OCI-LY3 (cell line): ENCODE results near the gene ABCC3.

ENCODE experiments used
- H2AFZ ChIP-seq: fragments of 200-600, 300-600 bp; shearing (Covaris generic); 2 replicates; pipeline ENCODE4 v1.6.0; 2014; ENCODE audit warnings: antibody characterized with exemption, low read depth, low read length
- H3K27ac ChIP-seq: fragments of 200-600, 300-600 bp; sonication (generic); 2 replicates; pipeline ENCODE4 v1.5.1; 2014; ENCODE audit warnings: mild to moderate bottlenecking, low read length, moderate library complexity, mixed read lengths
- H3K27me3 ChIP-seq: fragments of 200-600, 300-600 bp; sonication (generic); 2 replicates; pipeline ENCODE4 v1.6.1; 2014; ENCODE audit warnings: low read depth, low read length, mixed read lengths
- H3K36me3 ChIP-seq: fragments of 200-600, 300-600 bp; sonication (generic); replicated peaks from 2 replicates; pipeline ENCODE3; 2014; ENCODE audit warnings: low read depth, low read length, mixed read lengths
- H3K4me1 ChIP-seq: fragments of 300-600, 200-600 bp; sonication (generic); 2 replicates; pipeline ENCODE4 v1.6.1; 2014; ENCODE audit warnings: low read length, mixed read lengths
- H3K4me2 ChIP-seq: fragments of 200-600, 300-600 bp; sonication (generic); 2 replicates; pipeline ENCODE4 v1.6.1; 2014; ENCODE audit warnings: low read length, mixed read lengths
- H3K4me3 ChIP-seq: fragments of 300-600, 200-600 bp; sonication (generic); 2 replicates; pipeline ENCODE4 v1.5.1; 2014; ENCODE audit warnings: antibody characterized with exemption, mild to moderate bottlenecking, low read length, moderate library complexity
- H3K79me2 ChIP-seq: fragments of 300-600, 200-600 bp; shearing (Covaris generic); 2 replicates; pipeline ENCODE4 v1.6.1; 2014; ENCODE audit warnings: mild to moderate bottlenecking, low read length, mixed read lengths
- H3K9ac ChIP-seq: fragments of 300-600, 200-600 bp; shearing (Covaris generic); 2 replicates; pipeline ENCODE4 v1.6.0; 2014; ENCODE audit warnings: mild to moderate bottlenecking, low read length, moderate library complexity
- H3K9me3 ChIP-seq: fragments of 200-600, 300-600 bp; shearing (Covaris generic); 2 replicates; pipeline ENCODE4 v1.6.1; 2014; ENCODE audit warnings: low read length, mixed read lengths; ENCODE audit not compliant: insufficient read depth
- H4K20me1 ChIP-seq: fragments of 200-600, 300-600 bp; sonication (generic); 2 replicates; pipeline ENCODE4 v1.6.1; 2016; ENCODE audit warnings: low read length, mixed read lengths; ENCODE audit not compliant: insufficient read depth
- EZH2phosphoT487 ChIP-seq: fragments of 200-600 bp; shearing (Covaris generic); IDR thresholded peaks from 2 replicates; pipeline ENCODE4 v1.6.1; 2018; ENCODE audit warnings: antibody characterized with exemption, mixed run types, low read depth
- TF ChIP-seq, protein P1 (sequence below): fragments of 200-600, 300-600 bp; sonication (generic); IDR thresholded peaks from 2 replicates; pipeline ENCODE4 v1.5.1; 2014; ENCODE audit warnings: antibody characterized with exemption, low read length, low read depth

The ABCC3 gene

DNA sequence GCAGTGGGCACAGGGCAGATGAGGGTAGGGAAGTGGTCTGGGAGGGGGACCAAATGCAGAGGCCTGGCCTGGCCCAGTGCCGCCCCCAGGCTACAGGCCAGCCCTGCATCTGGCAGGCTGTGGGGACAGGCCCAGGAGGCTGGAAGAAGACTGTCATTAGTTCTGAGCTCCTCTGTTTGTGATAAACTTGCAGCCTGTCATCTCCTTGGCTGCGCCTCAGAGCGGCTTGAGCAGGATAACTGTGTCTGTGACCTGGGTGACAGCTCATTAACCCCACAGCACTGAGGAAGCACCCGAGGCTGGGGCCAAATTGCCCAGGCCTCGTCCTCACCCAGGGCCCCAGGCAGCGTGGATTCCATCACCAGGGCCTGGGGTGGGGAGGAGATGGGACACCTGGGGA lies 23.9 kb downstream of the ABCC3 start:
- H3K9me3 ChIP-seq, result no peaks in the 10 kb centered on the region
- no peak overlapping the region for H3K4me2 ChIP-seq
- H3K4me1 ChIP-seq, result peaks cover 4% of the 10 kb centered on the region; the same call in 1 of the 2 replicates
- no peaks in the 10 kb centered on the region for H3K27me3 ChIP-seq
- 0 out of 2 replicates have a peak overlapping the region, but pooled peaks have one; percentile 30 for H2AFZ ChIP-seq
- H3K4me3 ChIP-seq, result no peak overlapping the region
- no peaks in the 10 kb centered on the region for H3K79me2 ChIP-seq
- H3K27ac ChIP-seq, result no peak overlapping the region
- TF ChIP-seq, protein P1, sequence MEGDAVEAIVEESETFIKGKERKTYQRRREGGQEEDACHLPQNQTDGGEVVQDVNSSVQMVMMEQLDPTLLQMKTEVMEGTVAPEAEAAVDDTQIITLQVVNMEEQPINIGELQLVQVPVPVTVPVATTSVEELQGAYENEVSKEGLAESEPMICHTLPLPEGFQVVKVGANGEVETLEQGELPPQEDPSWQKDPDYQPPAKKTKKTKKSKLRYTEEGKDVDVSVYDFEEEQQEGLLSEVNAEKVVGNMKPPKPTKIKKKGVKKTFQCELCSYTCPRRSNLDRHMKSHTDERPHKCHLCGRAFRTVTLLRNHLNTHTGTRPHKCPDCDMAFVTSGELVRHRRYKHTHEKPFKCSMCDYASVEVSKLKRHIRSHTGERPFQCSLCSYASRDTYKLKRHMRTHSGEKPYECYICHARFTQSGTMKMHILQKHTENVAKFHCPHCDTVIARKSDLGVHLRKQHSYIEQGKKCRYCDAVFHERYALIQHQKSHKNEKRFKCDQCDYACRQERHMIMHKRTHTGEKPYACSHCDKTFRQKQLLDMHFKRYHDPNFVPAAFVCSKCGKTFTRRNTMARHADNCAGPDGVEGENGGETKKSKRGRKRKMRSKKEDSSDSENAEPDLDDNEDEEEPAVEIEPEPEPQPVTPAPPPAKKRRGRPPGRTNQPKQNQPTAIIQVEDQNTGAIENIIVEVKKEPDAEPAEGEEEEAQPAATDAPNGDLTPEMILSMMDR, result no peak
- TF ChIP-seq EZH2phosphoT487, result no peak
- no peak overlapping the region for H3K9ac ChIP-seq
- no peaks in the 10 kb centered on the region for H3K36me3 ChIP-seq
- no peaks in the 10 kb centered on the region for H4K20me1 ChIP-seq

DNA sequence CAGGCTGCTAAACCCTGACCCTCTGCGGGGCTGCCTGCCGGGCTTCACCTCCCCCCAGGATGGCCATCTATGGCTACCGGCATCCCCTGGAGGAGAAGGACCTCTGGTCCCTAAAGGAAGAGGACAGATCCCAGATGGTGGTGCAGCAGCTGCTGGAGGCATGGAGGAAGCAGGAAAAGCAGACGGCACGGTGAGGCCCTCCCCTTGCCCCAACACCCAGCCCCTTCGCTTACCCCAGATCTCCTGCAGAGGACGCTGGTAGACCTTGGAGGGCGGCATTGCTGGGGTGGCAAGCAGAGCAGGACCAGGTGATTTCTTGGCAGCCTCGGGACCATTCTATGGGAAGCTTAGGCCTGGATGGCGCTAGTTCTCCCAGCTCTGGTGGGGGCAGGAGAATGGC lies 24.5 kb downstream of the ABCC3 start:
- no peak for TF ChIP-seq EZH2phosphoT487
- TF ChIP-seq, protein P1, result no peak

DNA sequence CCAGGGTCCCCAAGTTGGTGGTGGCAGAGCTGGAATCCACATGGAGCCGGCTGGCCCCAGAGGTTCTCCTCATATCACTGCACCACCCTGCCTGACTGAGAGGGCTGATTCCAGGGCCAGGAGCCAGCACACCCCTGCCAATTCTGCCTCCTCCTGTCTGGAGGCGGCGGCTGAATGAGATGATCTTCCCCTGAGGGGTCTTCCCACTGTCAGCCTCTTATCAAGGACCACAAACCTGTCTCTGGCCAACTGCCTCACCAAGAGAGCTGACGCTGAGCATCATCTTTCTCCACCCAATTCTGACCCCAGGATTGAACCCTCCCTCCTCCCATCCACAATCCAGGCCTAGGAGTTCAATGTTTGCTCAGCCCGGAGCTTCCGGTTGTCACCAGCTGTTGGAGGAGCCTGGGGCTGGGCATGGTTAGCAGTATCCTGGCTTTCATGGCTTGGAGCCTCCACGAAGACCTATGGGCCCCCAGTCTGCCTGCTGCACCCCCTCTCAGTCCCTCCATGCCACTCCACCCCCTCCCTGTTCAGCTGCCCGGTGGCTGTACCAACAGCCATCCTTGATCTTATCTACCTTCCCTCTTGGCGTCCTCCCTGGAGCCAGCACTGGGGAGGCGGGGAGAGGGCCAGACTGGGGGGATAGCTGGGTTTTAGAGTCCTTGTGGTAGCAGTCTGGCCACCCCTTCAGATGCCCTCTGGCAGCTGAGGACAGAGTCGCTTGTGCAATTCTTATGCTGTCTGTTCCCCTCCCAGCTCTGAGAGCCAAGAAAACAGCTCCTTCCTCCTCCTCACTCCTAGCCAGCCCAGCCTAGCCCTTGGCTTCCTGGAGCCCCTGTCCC lies 25.6 kb downstream of the ABCC3 start:
- H3K27me3 ChIP-seq, result peaks cover 7% of the 10 kb centered on the region; the same call in 1 of the 2 replicates
- H3K27ac ChIP-seq, result no peak overlapping the region
- H3K79me2 ChIP-seq, result no peaks in the 10 kb centered on the region
- no peak overlapping the region for H3K4me2 ChIP-seq
- H3K9me3 ChIP-seq, result no peaks in the 10 kb centered on the region
- H3K36me3 ChIP-seq, result no peaks in the 10 kb centered on the region
- H2AFZ ChIP-seq, result no peak overlapping the region
- H3K4me3 ChIP-seq, result no peak overlapping the region
- TF ChIP-seq EZH2phosphoT487, result no peak
- TF ChIP-seq, protein P1, result no peak
- H4K20me1 ChIP-seq, result no peaks in the 10 kb centered on the region
- H3K4me1 ChIP-seq, result peaks cover 4% of the 10 kb centered on the region; the same call in 1 of the 2 replicates
- no peak overlapping the region for H3K9ac ChIP-seq

More for the DNA sequence above, 24.5 kb downstream of the ABCC3 start:
- Histone ChIP-seq H2AFZ (no peak overlapping the region), H3K4me1 (peaks cover 4% of the 10 kb centered on the region; the same call in 1 of the 2 replicates), H3K9ac (no peak overlapping the region), H3K4me2 (no peak overlapping the region), H3K27me3 (no peaks in the 10 kb centered on the region), H3K4me3 (no peak overlapping the region), H3K79me2 (no peaks in the 10 kb centered on the region), H3K36me3 (no peaks in the 10 kb centered on the region), H3K9me3 (no peaks in the 10 kb centered on the region), H3K27ac (no peak overlapping the region), H4K20me1 (no peaks in the 10 kb centered on the region)

DNA sequence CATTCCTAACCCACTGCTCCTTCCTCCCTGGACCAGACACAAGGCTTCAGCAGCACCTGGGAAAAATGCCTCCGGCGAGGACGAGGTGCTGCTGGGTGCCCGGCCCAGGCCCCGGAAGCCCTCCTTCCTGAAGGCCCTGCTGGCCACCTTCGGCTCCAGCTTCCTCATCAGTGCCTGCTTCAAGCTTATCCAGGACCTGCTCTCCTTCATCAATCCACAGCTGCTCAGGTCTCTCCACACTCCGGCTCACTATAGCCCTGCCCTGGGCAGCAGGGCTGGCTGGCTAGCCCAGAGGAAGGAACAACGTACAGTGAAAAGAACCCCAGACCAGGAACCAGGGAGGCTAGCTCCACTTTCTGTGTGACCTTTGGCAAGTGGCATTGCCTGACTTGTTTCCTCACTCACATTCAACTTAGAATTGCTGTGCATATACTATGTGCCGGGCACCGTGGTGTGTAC lies 26.2 kb downstream of the ABCC3 start:
- Histone ChIP-seq H3K4me1 (peaks cover 4% of the 10 kb centered on the region; the same call in 1 of the 2 replicates), H3K36me3 (no peaks in the 10 kb centered on the region), H3K4me2 (no peak overlapping the region), H3K4me3 (no peak overlapping the region), H2AFZ (no peak overlapping the region), H3K79me2 (no peaks in the 10 kb centered on the region), H4K20me1 (no peaks in the 10 kb centered on the region), H3K9ac (no peak overlapping the region), H3K27me3 (peaks cover 7% of the 10 kb centered on the region; the same call in 1 of the 2 replicates), H3K9me3 (no peaks in the 10 kb centered on the region), H3K27ac (no peak overlapping the region)
- TF ChIP-seq, protein P1, result no peak
- TF ChIP-seq EZH2phosphoT487, result no peak
